ENCODE results near the gene SEMA5A. TPM values are rescaled to one million over a fixed set of nuclear protein-coding genes. Genes with fewer than 3 reads are reported as not detected.

SEMA5A gene
- total and polyA plus RNA-seq, 4 experiments from 2014 or later = 1.1 to 4.5 (median 2.4) TPM

DNA sequence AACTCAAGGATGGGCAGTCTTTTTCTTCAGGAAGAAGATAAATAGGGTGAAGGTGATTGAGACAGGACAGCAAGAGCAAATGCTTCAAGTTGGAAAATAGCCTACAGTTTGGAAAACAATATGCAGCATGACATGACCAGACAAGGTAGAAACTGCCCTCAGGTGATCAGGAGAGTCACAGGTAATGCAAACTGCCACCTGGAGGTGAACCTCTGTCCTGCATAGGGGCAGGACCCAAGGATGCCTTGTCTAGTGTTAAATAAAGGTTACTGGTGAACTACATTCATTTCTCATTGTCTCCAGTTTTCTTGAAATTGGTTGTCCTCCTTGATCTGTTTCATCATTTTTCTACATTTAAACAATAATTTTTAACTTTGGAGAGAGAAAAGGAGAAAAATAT lies 232.1 kb downstream of the SEMA5A start:
- H3K27ac ChIP-seq (ENCODE audit: low read depth, low read length) = no peak overlapping the region
- no peaks in the 10 kb centered on the region for H3K4me1 Mint-ChIP-seq
- POLR2A ChIA-PET (ENCODE audit: partially characterized antibody) = no interaction called here

GRCh38 chr5:9307150-9307549 lies 238.7 kb downstream of the SEMA5A start:
- no peaks in the 10 kb centered on the region for H3K9me3 ChIP-seq (ENCODE audit: control insufficient read depth in 1 of 2, low read length in 2 of 2)
- H3K36me3 Mint-ChIP-seq = no peaks in the 10 kb centered on the region
- no peak overlapping the region for H3K4me3 ChIP-seq (ENCODE audit: low read length in 2 of 2)
- no peaks in the 10 kb centered on the region for H3K27me3 Mint-ChIP-seq
- H3K9me3 Mint-ChIP-seq = peaks cover 0 to 3% (median 0%) of the 10 kb centered on the region in 8 donors
- no peaks in the 10 kb centered on the region for H3K4me1 Mint-ChIP-seq
- intact Hi-C loops (cut with micrococcal nuclease) = no loop called here
- no peak overlapping the region for H3K4me3 Mint-ChIP-seq
- ChIA-PET CTCF (ENCODE audit: partially characterized antibody) (no interaction called here), POLR2A (ENCODE audit: partially characterized antibody) (no interaction called here)
- no peak overlapping the region for H3K27ac ChIP-seq (ENCODE audit: low read depth, low read length)
- H3K4me1 ChIP-seq (ENCODE audit: insufficient read depth, low read length) = no peaks in the 10 kb centered on the region
- H3K27ac Mint-ChIP-seq = no peak overlapping the region
- DNase-seq = no peak
- H3K27me3 ChIP-seq (ENCODE audit: insufficient read depth, low read length) = no peaks in the 10 kb centered on the region
- no peaks in the 10 kb centered on the region for H3K36me3 ChIP-seq (ENCODE audit: insufficient read depth, low read length)

More for the DNA sequence above, 232.1 kb downstream of the SEMA5A start:
- peak overlapping the region in 1 of 7 donors; percentile 51 for H3K27ac Mint-ChIP-seq
- Histone ChIP-seq H3K4me3 (ENCODE audit: low read length in 2 of 2) (no peak overlapping the region), H3K9me3 (ENCODE audit: control insufficient read depth in 1 of 2, low read length in 2 of 2) (no peaks in the 10 kb centered on the region), H3K4me1 (ENCODE audit: insufficient read depth, low read length) (no peaks in the 10 kb centered on the region), H3K36me3 (ENCODE audit: insufficient read depth, low read length) (no peaks in the 10 kb centered on the region), H3K27me3 (ENCODE audit: insufficient read depth, low read length) (no peaks in the 10 kb centered on the region)
- peaks cover 0 to 3% (median 0%) of the 10 kb centered on the region in 8 donors for H3K9me3 Mint-ChIP-seq
- CTCF ChIA-PET (ENCODE audit: partially characterized antibody) = no interaction called here
- no peak for DNase-seq
- intact Hi-C loops (cut with micrococcal nuclease) = no loop called here
- H3K27me3 Mint-ChIP-seq = no peaks in the 10 kb centered on the region
- peaks cover 0 to 1% of the 10 kb centered on the region in 2 donors for H3K36me3 Mint-ChIP-seq
- H3K4me3 Mint-ChIP-seq = no peak overlapping the region

DNA sequence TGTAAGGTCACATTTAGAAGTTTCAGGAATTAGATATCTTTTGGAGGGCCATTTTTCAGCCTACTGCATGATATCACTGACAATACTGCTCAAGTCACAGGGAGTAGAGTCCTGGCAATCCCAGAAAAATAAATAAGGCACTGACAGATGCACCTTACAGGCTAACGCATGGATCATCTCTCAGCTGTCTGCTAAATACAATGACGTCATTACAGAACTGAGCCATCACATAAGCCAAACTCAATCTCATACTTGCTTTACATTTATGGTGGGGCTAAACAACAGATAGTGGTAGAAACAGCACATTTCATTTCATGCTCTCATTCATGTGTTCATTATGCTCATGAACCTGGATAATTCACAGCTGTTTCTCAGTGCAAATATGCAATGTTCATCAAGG lies 243.7 kb downstream of the SEMA5A start:
- H3K27me3 ChIP-seq (ENCODE audit: insufficient read depth, low read length) = no peaks in the 10 kb centered on the region
- POLR2A ChIA-PET (ENCODE audit: partially characterized antibody) = no interaction called here
- no peak overlapping the region for H3K27ac Mint-ChIP-seq

GRCh38 chr5:9301200-9301599 lies 244.7 kb downstream of the SEMA5A start:
- POLR2A ChIA-PET (ENCODE audit: partially characterized antibody) = no interaction called here
- H3K27ac ChIP-seq (ENCODE audit: low read depth, low read length) = no peak overlapping the region
- no peak overlapping the region for H3K4me3 ChIP-seq (ENCODE audit: low read length in 2 of 2)
- H3K4me1 ChIP-seq (ENCODE audit: insufficient read depth, low read length) = no peaks in the 10 kb centered on the region
- peaks cover 0 to 5% (median 0%) of the 10 kb centered on the region in 8 donors for H3K9me3 Mint-ChIP-seq
- no peaks in the 10 kb centered on the region for H3K27me3 Mint-ChIP-seq
- H3K9me3 ChIP-seq (ENCODE audit: control insufficient read depth in 1 of 2, low read length in 2 of 2) = no peaks in the 10 kb centered on the region
- DNase-seq = no peak
- CTCF ChIA-PET (ENCODE audit: partially characterized antibody) = interaction anchor here (1.3 kb wide), 1 partner anchor 10 kb away, joined by 3 read pairs; no protein-coding TSS in a partner anchor
- H3K27ac Mint-ChIP-seq = no peak overlapping the region
- no peaks in the 10 kb centered on the region for H3K36me3 Mint-ChIP-seq
- H3K36me3 ChIP-seq (ENCODE audit: insufficient read depth, low read length) = no peaks in the 10 kb centered on the region
- no peaks in the 10 kb centered on the region for H3K4me1 Mint-ChIP-seq
- intact Hi-C loops (cut with micrococcal nuclease) = no loop called here
- H3K4me3 Mint-ChIP-seq = no peak overlapping the region
- H3K27me3 ChIP-seq (ENCODE audit: insufficient read depth, low read length) = no peaks in the 10 kb centered on the region

More for the DNA sequence above, 243.7 kb downstream of the SEMA5A start:
- Histone ChIP-seq H3K9me3 (ENCODE audit: control insufficient read depth in 1 of 2, low read length in 2 of 2) (no peaks in the 10 kb centered on the region), H3K27ac (ENCODE audit: low read depth, low read length) (no peak overlapping the region), H3K36me3 (ENCODE audit: insufficient read depth, low read length) (no peaks in the 10 kb centered on the region), H3K4me1 (ENCODE audit: insufficient read depth, low read length) (no peaks in the 10 kb centered on the region), H3K4me3 (ENCODE audit: low read length in 2 of 2) (no peak overlapping the region)
- Mint-ChIP-seq H3K36me3 (no peaks in the 10 kb centered on the region), H3K27me3 (no peaks in the 10 kb centered on the region), H3K9me3 (peaks cover 0 to 5% (median 0%) of the 10 kb centered on the region in 8 donors), H3K4me1 (no peaks in the 10 kb centered on the region), H3K4me3 (no peak overlapping the region)
- no peak for DNase-seq
- CTCF ChIA-PET (ENCODE audit: partially characterized antibody) = no interaction called here
- intact Hi-C loops (cut with micrococcal nuclease) = no loop called here

GRCh38 chr5:9297134-9297533 lies 248.7 kb downstream of the SEMA5A start:
- intact Hi-C loops (cut with micrococcal nuclease) = no loop called here

GRCh38 chr5:9295466-9295801 lies 250.4 kb downstream of the SEMA5A start:
- Mint-ChIP-seq H3K27me3 (no peaks in the 10 kb centered on the region), H3K9me3 (peaks cover 0 to 11% (median 5%) of the 10 kb centered on the region in 8 donors), H3K4me3 (no peak overlapping the region), H3K27ac (no peak overlapping the region), H3K36me3 (no peaks in the 10 kb centered on the region), H3K4me1 (no peaks in the 10 kb centered on the region)
- intact Hi-C loops (cut with micrococcal nuclease) = no loop called here
- POLR2A ChIA-PET (ENCODE audit: partially characterized antibody) = no interaction called here
- H3K36me3 ChIP-seq (ENCODE audit: insufficient read depth, low read length) = no peaks in the 10 kb centered on the region
- no peaks in the 10 kb centered on the region for H3K9me3 ChIP-seq (ENCODE audit: control insufficient read depth in 1 of 2, low read length in 2 of 2)
- H3K4me3 ChIP-seq (ENCODE audit: low read length in 2 of 2) = no peak overlapping the region
- no peaks in the 10 kb centered on the region for H3K4me1 ChIP-seq (ENCODE audit: insufficient read depth, low read length)
- no peak overlapping the region for H3K27ac ChIP-seq (ENCODE audit: low read depth, low read length)
- DNase-seq = no peak
- no peaks in the 10 kb centered on the region for H3K27me3 ChIP-seq (ENCODE audit: insufficient read depth, low read length)
- CTCF ChIA-PET (ENCODE audit: partially characterized antibody) = no interaction called here

More at GRCh38 chr5:9297134-9297533, 248.7 kb downstream of the SEMA5A start:
- ChIA-PET POLR2A (ENCODE audit: partially characterized antibody) (no interaction called here), CTCF (ENCODE audit: partially characterized antibody) (no interaction called here)
- Mint-ChIP-seq H3K4me3 (no peak overlapping the region), H3K36me3 (no peaks in the 10 kb centered on the region), H3K27ac (no peak overlapping the region), H3K4me1 (no peaks in the 10 kb centered on the region), H3K9me3 (peaks cover 0 to 11% (median 4%) of the 10 kb centered on the region in 8 donors), H3K27me3 (no peaks in the 10 kb centered on the region)
- Histone ChIP-seq H3K9me3 (ENCODE audit: control insufficient read depth in 1 of 2, low read length in 2 of 2) (no peaks in the 10 kb centered on the region), H3K36me3 (ENCODE audit: insufficient read depth, low read length) (no peaks in the 10 kb centered on the region), H3K4me3 (ENCODE audit: low read length in 2 of 2) (no peak overlapping the region), H3K4me1 (ENCODE audit: insufficient read depth, low read length) (no peaks in the 10 kb centered on the region), H3K27ac (ENCODE audit: low read depth, low read length) (no peak overlapping the region), H3K27me3 (ENCODE audit: insufficient read depth, low read length) (no peaks in the 10 kb centered on the region)
- DNase-seq = no peak

DNA sequence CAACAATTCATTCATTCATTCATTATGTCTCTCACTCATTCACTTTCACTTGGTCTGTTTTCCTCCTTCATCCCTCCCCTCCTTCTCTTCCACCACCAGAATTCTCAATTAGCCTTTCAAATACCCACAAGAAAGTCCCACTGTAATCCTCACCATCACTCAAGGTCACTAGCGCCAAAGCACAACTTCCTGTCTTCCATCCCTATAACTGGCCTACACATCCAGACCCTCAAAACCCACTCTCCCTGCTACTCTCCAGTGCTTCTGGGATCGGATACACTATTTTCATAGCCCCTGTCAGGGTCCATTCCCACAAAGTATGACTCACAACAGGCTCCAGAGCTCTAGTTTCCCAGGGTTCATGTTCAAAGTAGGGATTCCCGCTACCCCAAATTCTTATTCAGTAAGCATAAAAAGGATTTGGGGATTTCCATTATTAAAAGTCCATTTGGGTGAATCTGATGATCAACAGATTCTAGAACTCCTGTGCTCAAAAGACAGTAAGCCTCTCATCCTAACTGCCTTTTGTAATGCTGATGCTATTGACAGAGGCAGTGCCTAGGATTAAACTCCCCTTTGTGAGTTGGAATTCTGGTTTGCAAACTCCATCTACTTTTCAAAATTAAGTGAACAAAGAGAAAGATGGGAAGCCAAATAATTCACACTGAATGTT lies 250.9 kb downstream of the SEMA5A start:
- H3K4me3 ChIP-seq (ENCODE audit: low read length in 2 of 2) = no peak overlapping the region
- DNase-seq = no peak
- H3K36me3 ChIP-seq (ENCODE audit: insufficient read depth, low read length) = no peaks in the 10 kb centered on the region
- ChIA-PET CTCF (ENCODE audit: partially characterized antibody) (no interaction called here), POLR2A (ENCODE audit: partially characterized antibody) (no interaction called here)
- H3K27ac Mint-ChIP-seq = no peak overlapping the region
- H3K27me3 ChIP-seq (ENCODE audit: insufficient read depth, low read length) = no peaks in the 10 kb centered on the region
- no peaks in the 10 kb centered on the region for H3K27me3 Mint-ChIP-seq
- peaks cover 0 to 11% (median 5%) of the 10 kb centered on the region in 8 donors for H3K9me3 Mint-ChIP-seq
- intact Hi-C loops (cut with micrococcal nuclease) = no loop called here
- H3K9me3 ChIP-seq (ENCODE audit: control insufficient read depth in 1 of 2, low read length in 2 of 2) = no peaks in the 10 kb centered on the region
- no peaks in the 10 kb centered on the region for H3K4me1 Mint-ChIP-seq
- H3K4me1 ChIP-seq (ENCODE audit: insufficient read depth, low read length) = no peaks in the 10 kb centered on the region
- H3K4me3 Mint-ChIP-seq = no peak overlapping the region
- no peak overlapping the region for H3K27ac ChIP-seq (ENCODE audit: low read depth, low read length)
- no peaks in the 10 kb centered on the region for H3K36me3 Mint-ChIP-seq

Measured in CD4-positive, alpha-beta memory T cell (primary cell).